Gastrocnemius medialis (tissue), 4 donors: ENCODE measurements around the gene MRFAP1. TPM values are rescaled to one million over a fixed set of nuclear protein-coding genes. Genes with fewer than 3 reads are reported as not detected.

Source experiments
- ATAC-seq, 2 donors: fragments of 150-250 bp; one replicate each; pipeline ENCODE4 v1.9.1; 2016
- DNase-seq, 2 donors: peaks; one replicate each; pipeline ENCODE4 v3.0.0-alpha.2; 2019
- H3K27ac ChIP-seq, 4 donors: fragments of 200-600 bp; sonication (generic); 1 replicate in 1 of 4; 2 replicates in 3 of 4; pipeline ENCODE4 v1.5.1; 2016 to 2018; ENCODE audit warnings: mild to moderate bottlenecking in 2 of 4, moderate library complexity in 1 of 4
- H3K27me3 ChIP-seq, 3 donors: fragments of 200-600 bp; sonication (generic) in 2 of 3; 1 replicate in 1 of 3; 2 replicates in 2 of 3; pipeline versions ENCODE4 v1.5.1 to v1.6.0; 2016 to 2019; ENCODE audit warnings: mild to moderate bottlenecking in 1 of 3, moderate library complexity in 1 of 3
- H3K36me3 ChIP-seq, 2 donors: fragments of 200-600 bp; sonication (generic) in 1 of 2; one replicate each; pipeline ENCODE4 v1.5.1; 2017 to 2018
- H3K4me1 ChIP-seq, 2 donors: fragments of 200-600 bp; sonication (generic) in 1 of 2; one replicate each; pipeline ENCODE4 v1.5.1; 2016 to 2017; ENCODE audit warnings: mild to moderate bottlenecking in 2 of 2
- H3K4me3 ChIP-seq, 4 donors: fragments of 200-600 bp; sonication (generic) in 3 of 4; 1 replicate in 1 of 4; 2 replicates in 3 of 4; pipeline ENCODE4 v1.5.1; 2016 to 2019; ENCODE audit warnings: mild to moderate bottlenecking in 2 of 4
- H3K9me3 ChIP-seq, 3 donors: fragments of 200-600 bp; sonication (generic) in 2 of 3; 1 replicate in 1 of 3; 2 replicates in 2 of 3; pipeline ENCODE4 v1.5.1; 2016 to 2019
- CTCF ChIP-seq, 5 experiments: fragments of 450-650 bp in 3 of 5; fragments of 200-600 bp in 2 of 5; sonication (generic) in 2 of 5; IDR thresholded peaks in 4 of 5; conservative IDR thresholded peaks in 1 of 5; 1 replicate in 4 of 5; 2 replicates in 1 of 5; pipeline ENCODE4 v1.5.1; 2016 to 2019; ENCODE audit warnings: antibody characterized with exemption in 5 of 5, mild to moderate bottlenecking in 3 of 5, moderate library complexity in 3 of 5
- POLR2A ChIP-seq, 2 donors: fragments of 450-650 bp; IDR thresholded peaks; one replicate each; pipeline ENCODE4 v1.6.1; 2017; ENCODE audit warnings: antibody characterized with exemption in 2 of 2, mild to moderate bottlenecking in 2 of 2, moderate library complexity in 2 of 2
- in situ Hi-C, 4 donors: fragments of 200-750 bp; cut with MboI; loops; one replicate each; pipeline versions ENCODE4 v1.15.0 to v1.8.0; 2017; ENCODE audit warnings: low sequenced_read_pairs in 4 of 4
- intact Hi-C: fragments of 100-400 bp; cut with DNase I; formaldehyde crosslinking; loops from one replicate; pipeline ENCODE4 v1.15.1; 2023; ENCODE audit warnings: low total_unique reads
- total RNA-seq, 4 donors: library from RNA; depleted of rRNA; stranded (reverse); fragments of >200 nt; gene quantifications; one replicate each; pipeline versions ENCODE4 v1.1.0 to v1.2.3, GENCODE V29; 2016

The MRFAP1 gene
- total RNA-seq, 4 donors from 2014 or later, result 180 to 281 (median 206) TPM

- H3K27ac ChIP-seq, result no peak overlapping the region
- no peaks in the 10 kb centered on the region for H3K36me3 ChIP-seq
- ATAC-seq, result no peak
- in situ Hi-C loops (no loop called here), intact Hi-C loops (no loop called here)
- DNase-seq, result no peak
- H3K9me3 ChIP-seq, result no peaks in the 10 kb centered on the region
- H3K27me3 ChIP-seq, result peaks cover 0 to 11% (median 4%) of the 10 kb centered on the region in 3 donors
- TF ChIP-seq CTCF (IDR thresholded peaks at IDR 0.05 in 4 of 5, conservative IDR thresholded peaks at IDR 0.05 in 1 of 5) (no peak), POLR2A (IDR thresholded peaks at IDR 0.05) (no peak)
- H3K4me1 ChIP-seq, result no peaks in the 10 kb centered on the region
- H3K4me3 ChIP-seq, result no peak overlapping the region
Observed at GRCh38 chr4:6655924-6656323, 15.4 kb downstream of the MRFAP1 start.

DNA sequence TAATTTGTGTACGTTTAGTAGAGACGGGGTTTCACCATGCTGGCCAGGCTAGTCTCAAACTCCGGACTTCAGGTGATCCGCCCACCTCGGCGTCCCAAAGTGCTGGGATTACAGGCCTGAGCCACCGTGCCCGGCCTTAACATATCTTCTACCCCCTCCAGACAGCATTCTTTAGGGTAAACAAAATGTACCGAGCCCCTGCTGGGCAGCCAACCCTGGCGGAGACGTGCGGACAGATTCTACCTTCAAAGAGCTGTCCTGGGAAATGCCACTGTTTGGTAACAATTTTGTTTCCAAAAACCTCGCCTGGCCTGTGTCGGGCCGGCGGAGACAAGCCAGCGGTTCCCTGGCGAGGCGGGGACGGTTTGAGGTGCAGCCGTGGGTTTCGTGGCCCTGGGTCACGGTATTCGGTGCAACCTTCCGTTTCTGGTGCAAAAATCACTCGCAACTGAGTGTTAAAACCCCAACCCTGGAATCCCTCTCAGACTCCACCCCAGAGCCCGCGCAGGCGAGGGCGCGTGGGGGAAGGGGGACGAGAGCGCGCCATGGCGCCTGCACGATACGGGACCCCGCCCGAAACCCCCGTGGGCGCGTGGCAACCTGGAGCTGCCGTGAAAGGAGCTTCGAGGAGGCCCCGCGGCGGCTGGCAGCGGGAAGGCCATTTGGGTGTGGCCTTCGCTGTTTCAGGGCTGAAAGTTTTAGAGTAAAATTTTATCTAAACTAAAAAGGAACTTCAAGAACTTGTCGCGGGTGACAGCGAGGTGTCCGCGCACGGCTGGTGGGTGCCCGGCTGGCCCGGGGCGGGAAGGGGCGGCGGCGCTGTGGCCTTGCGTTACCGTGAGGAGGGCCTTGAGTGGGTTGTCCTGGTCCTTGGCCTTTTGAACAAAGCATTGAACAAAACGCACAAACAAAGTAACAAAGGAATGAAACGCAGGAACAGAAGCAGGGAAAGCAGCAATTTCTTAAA is 17.0 kb downstream of the MRFAP1 start:
- Histone ChIP-seq H3K4me1 (no peaks in the 10 kb centered on the region), H3K27ac (no peak overlapping the region), H3K9me3 (no peaks in the 10 kb centered on the region), H3K27me3 (peaks cover 0 to 11% (median 4%) of the 10 kb centered on the region in 3 donors), H3K36me3 (no peaks in the 10 kb centered on the region), H3K4me3 (no peak overlapping the region)
- DNase-seq (no peak), ATAC-seq (no peak)
- intact Hi-C loops (loop anchor here (2.0 kb wide), 1 partner anchor 13 kb away; no protein-coding TSS in a partner anchor), in situ Hi-C loops (no loop called here)
- TF ChIP-seq CTCF (IDR thresholded peaks at IDR 0.05 in 4 of 5, conservative IDR thresholded peaks at IDR 0.05 in 1 of 5) (no peak), POLR2A (IDR thresholded peaks at IDR 0.05) (no peak)

DNA sequence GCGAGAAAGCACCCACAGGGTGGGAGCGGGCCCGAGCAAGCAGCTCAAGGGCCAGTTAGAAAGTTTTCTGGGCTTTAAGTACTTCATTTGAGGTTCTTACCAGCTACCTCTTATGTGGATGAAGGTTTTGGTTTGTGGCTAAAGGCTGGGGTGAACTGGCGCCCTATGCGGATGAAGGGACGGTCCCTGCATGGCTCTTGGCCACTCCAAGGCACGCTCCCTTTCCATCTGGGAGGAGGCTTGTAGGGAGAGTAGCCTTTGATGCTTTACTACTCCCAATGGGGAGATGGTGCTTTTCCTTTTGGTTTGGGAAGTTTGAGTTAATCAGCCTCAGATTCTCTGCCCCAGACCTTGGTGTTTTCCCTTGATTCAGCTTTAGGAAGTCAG is 17.7 kb downstream of the MRFAP1 start:
- DNase-seq, result no peak
- Histone ChIP-seq H3K4me3 (peak overlapping the region; percentile 37 to 57 (median 46)), H3K9me3 (no peaks in the 10 kb centered on the region), H3K4me1 (no peaks in the 10 kb centered on the region), H3K27me3 (peaks cover 0 to 11% (median 4%) of the 10 kb centered on the region in 3 donors), H3K27ac (no peak overlapping the region), H3K36me3 (no peaks in the 10 kb centered on the region)
- in situ Hi-C loops (no loop called here), intact Hi-C loops (loop anchor here (2.0 kb wide), 1 partner anchor 13 kb away; no protein-coding TSS in a partner anchor)
- TF ChIP-seq POLR2A (IDR thresholded peaks at IDR 0.05) (no peak), CTCF (IDR thresholded peaks at IDR 0.05 in 4 of 5, conservative IDR thresholded peaks at IDR 0.05 in 1 of 5) (no peak)
- ATAC-seq, result peak; percentile 8 to 10

DNA sequence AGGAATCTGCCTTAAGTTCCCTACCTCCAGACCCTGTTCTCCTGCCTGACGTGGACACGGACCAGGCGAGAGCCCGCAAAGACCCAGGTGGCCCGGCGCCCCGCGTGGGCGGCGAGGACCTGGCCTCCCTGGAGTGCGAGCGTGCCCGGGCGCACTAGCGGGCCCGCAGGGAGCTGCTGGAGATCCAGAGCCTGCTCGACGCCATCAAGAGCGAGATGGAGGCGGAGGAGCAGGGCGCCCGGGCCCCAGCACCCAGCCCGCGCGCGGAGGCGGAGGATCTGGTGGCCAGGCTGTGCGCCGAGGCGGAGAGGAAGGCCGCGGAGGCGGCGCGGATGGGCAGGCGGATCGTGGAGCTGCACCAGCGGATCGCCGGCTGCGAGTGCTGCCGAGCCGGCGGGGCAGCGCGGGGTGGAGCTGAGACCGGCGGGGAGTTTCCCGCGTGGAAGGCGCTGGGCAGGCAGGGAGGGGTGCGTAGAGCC is 18.2 kb downstream of the MRFAP1 start:
- no peaks in the 10 kb centered on the region for H3K36me3 ChIP-seq
- peaks cover 0 to 11% (median 4%) of the 10 kb centered on the region in 3 donors for H3K27me3 ChIP-seq
- in situ Hi-C loops, result no loop called here
- H3K27ac ChIP-seq, result peak overlapping the region in 2 of 4 donors; percentile 37 to 43
- ATAC-seq (peak; percentile 26 to 40), DNase-seq (no peak)
- TF ChIP-seq POLR2A (IDR thresholded peaks at IDR 0.05) (no peak), CTCF (IDR thresholded peaks at IDR 0.05 in 4 of 5, conservative IDR thresholded peaks at IDR 0.05 in 1 of 5) (no peak)
- no peaks in the 10 kb centered on the region for H3K9me3 ChIP-seq
- H3K4me1 ChIP-seq, result no peaks in the 10 kb centered on the region
- H3K4me3 ChIP-seq, result peak overlapping the region; percentile 37 to 57 (median 46)
- intact Hi-C loops, result loop anchor here (2.0 kb wide), 1 partner anchor 14 kb away; no protein-coding TSS in a partner anchor
